Neuron (in vitro differentiated cells): Measurements from ENCODE around the gene MRPS6.

ENCODE experiments used
- H2AFZ ChIP-seq: one replicate; pipeline ENCODE4 v1.6.1; 2013; ENCODE audit warnings: low read depth, mild to moderate bottlenecking, inconsistent platforms, low read length, moderate library complexity
- H3K27me3 ChIP-seq: one replicate; pipeline ENCODE4 v1.6.1; 2013; ENCODE audit warnings: low read length; ENCODE audit not compliant: insufficient read depth
- H3K36me3 ChIP-seq: one replicate; pipeline ENCODE4 v1.6.1; 2013; ENCODE audit warnings: low read length; ENCODE audit not compliant: insufficient read depth
- H3K4me1 ChIP-seq: one replicate; pipeline ENCODE4 v1.6.1; 2013; ENCODE audit warnings: low read length; ENCODE audit not compliant: insufficient read depth
- H3K4me3 ChIP-seq: 2 replicates; pipeline ENCODE4 v1.5.1; 2013; ENCODE audit warnings: mild to moderate bottlenecking, low read length, moderate library complexity
- H3K9me3 ChIP-seq: one replicate; pipeline ENCODE4 v1.6.1; 2013; ENCODE audit warnings: low read length

MRPS6 gene

GRCh38 chr21:34073032-34073748 lies at the start of gene MRPS6, which contains the start of gene SLC5A3:
Gene MRPS6 (plus strand): TSS chr21:34073578. CDS start chr21:34073701, 123 bp downstream.
Gene SLC5A3 (plus strand): TSS chr21:34073578. CDS start chr21:34095199, 21,621 bp downstream.
- H3K27me3 ChIP-seq: no peaks in the 10 kb centered on the region
- H2AFZ ChIP-seq: no peak within 1 kb of the TSS
- H3K9me3 ChIP-seq: no peaks in the 10 kb centered on the region
- H3K36me3 ChIP-seq: no peaks in the 10 kb centered on the region
- H3K4me1 ChIP-seq: peaks cover 16% of the 10 kb centered on the region
- H3K4me3 ChIP-seq: peak within 1 kb of the TSS; percentile 64

- Histone ChIP-seq H3K9me3 (peaks cover 1% of the 10 kb centered on the region), H3K4me1 (peaks cover 13% of the 10 kb centered on the region), H2AFZ (no peak overlapping the region), H3K27me3 (no peaks in the 10 kb centered on the region), H3K4me3 (no peak overlapping the region), H3K36me3 (no peaks in the 10 kb centered on the region)
Observed at GRCh38 chr21:34023691-34024373, 49.5 kb upstream of the MRPS6 start.

- peaks cover 13% of the 10 kb centered on the region for H3K4me1 ChIP-seq
- H3K36me3 ChIP-seq: no peaks in the 10 kb centered on the region
- no peak overlapping the region for H3K4me3 ChIP-seq
- H3K9me3 ChIP-seq: peaks cover 1% of the 10 kb centered on the region
- no peaks in the 10 kb centered on the region for H3K27me3 ChIP-seq
- no peak overlapping the region for H2AFZ ChIP-seq
Observed at GRCh38 chr21:34024374-34024693, 49.0 kb upstream of the MRPS6 start.

GRCh38 chr21:34027721-34028461 lies 45.5 kb upstream of the MRPS6 start:
- Histone ChIP-seq H3K36me3 (no peaks in the 10 kb centered on the region), H3K9me3 (no peaks in the 10 kb centered on the region), H3K4me1 (peaks cover 6% of the 10 kb centered on the region), H3K4me3 (no peak overlapping the region), H3K27me3 (no peaks in the 10 kb centered on the region), H2AFZ (no peak overlapping the region)

GRCh38 chr21:34029743-34030528 lies 43.4 kb upstream of the MRPS6 start:
- Histone ChIP-seq H3K4me1 (no peaks in the 10 kb centered on the region), H3K4me3 (no peak overlapping the region), H3K9me3 (no peaks in the 10 kb centered on the region), H3K36me3 (no peaks in the 10 kb centered on the region), H3K27me3 (no peaks in the 10 kb centered on the region), H2AFZ (no peak overlapping the region)

GRCh38 chr21:34031835-34032370 lies 41.5 kb upstream of the MRPS6 start:
- H3K27me3 ChIP-seq: no peaks in the 10 kb centered on the region
- H3K4me3 ChIP-seq: no peak overlapping the region
- no peak overlapping the region for H2AFZ ChIP-seq
- H3K4me1 ChIP-seq: no peaks in the 10 kb centered on the region
- no peaks in the 10 kb centered on the region for H3K9me3 ChIP-seq
- H3K36me3 ChIP-seq: no peaks in the 10 kb centered on the region

GRCh38 chr21:34034369-34035014 lies 38.9 kb upstream of the MRPS6 start:
- no peaks in the 10 kb centered on the region for H3K36me3 ChIP-seq
- no peaks in the 10 kb centered on the region for H3K27me3 ChIP-seq
- H3K4me3 ChIP-seq: no peak overlapping the region
- no peaks in the 10 kb centered on the region for H3K4me1 ChIP-seq
- H3K9me3 ChIP-seq: no peaks in the 10 kb centered on the region
- H2AFZ ChIP-seq: no peak overlapping the region

- Histone ChIP-seq H2AFZ (no peak overlapping the region), H3K4me3 (no peak overlapping the region), H3K9me3 (no peaks in the 10 kb centered on the region), H3K4me1 (no peaks in the 10 kb centered on the region), H3K27me3 (no peaks in the 10 kb centered on the region), H3K36me3 (no peaks in the 10 kb centered on the region)
Observed at GRCh38 chr21:34035619-34036354, 37.6 kb upstream of the MRPS6 start.

- no peak overlapping the region for H2AFZ ChIP-seq
- H3K27me3 ChIP-seq: no peaks in the 10 kb centered on the region
- H3K9me3 ChIP-seq: no peaks in the 10 kb centered on the region
- H3K4me1 ChIP-seq: no peaks in the 10 kb centered on the region
- no peaks in the 10 kb centered on the region for H3K36me3 ChIP-seq
- no peak overlapping the region for H3K4me3 ChIP-seq
Observed at GRCh38 chr21:34037009-34037795, 36.2 kb upstream of the MRPS6 start.

GRCh38 chr21:34039678-34040382 lies 33.5 kb upstream of the MRPS6 start:
- Histone ChIP-seq H3K36me3 (no peaks in the 10 kb centered on the region), H3K4me1 (no peaks in the 10 kb centered on the region), H3K27me3 (no peaks in the 10 kb centered on the region), H3K9me3 (no peaks in the 10 kb centered on the region), H2AFZ (no peak overlapping the region), H3K4me3 (no peak overlapping the region)

- Histone ChIP-seq H3K4me1 (no peaks in the 10 kb centered on the region), H3K9me3 (no peaks in the 10 kb centered on the region), H2AFZ (no peak overlapping the region), H3K36me3 (no peaks in the 10 kb centered on the region), H3K4me3 (no peak overlapping the region), H3K27me3 (no peaks in the 10 kb centered on the region)
Observed at GRCh38 chr21:34042735-34043134, 30.6 kb upstream of the MRPS6 start.
